Memory B cell (primary cell): ENCODE results near the gene CELSR1.

Experiments used
- ATAC-seq: fragments of 150-1000 bp; cut with Tn5 transposase; 2 replicates; pipeline ENCODE4 v1.10.0; 2021; ENCODE audit warnings: low read depth, mild to moderate bottlenecking, moderate library complexity
- DNase-seq, 2 donors: peaks; one replicate each; pipeline ENCODE4 v3.0.0; 2022; ENCODE audit warnings: low spot score in 2 of 2
- H3K27ac Mint-ChIP-seq: one replicate; pipeline ENCODE4 v1.8.0; 2022; ENCODE audit warnings: mild to moderate bottlenecking, moderate library complexity, mixed read lengths
- H3K27me3 Mint-ChIP-seq: one replicate; pipeline ENCODE4 v1.8.0; 2022; ENCODE audit warnings: mixed read lengths
- H3K36me3 Mint-ChIP-seq: one replicate; pipeline ENCODE4 v1.8.0; 2022; ENCODE audit warnings: mild to moderate bottlenecking, mixed read lengths
- H3K4me1 Mint-ChIP-seq: one replicate; pipeline ENCODE4 v1.8.0; 2022; ENCODE audit warnings: mixed read lengths
- H3K4me3 Mint-ChIP-seq: one replicate; pipeline ENCODE4 v1.8.0; 2022; ENCODE audit warnings: mild to moderate bottlenecking, moderate library complexity, mixed read lengths
- H3K9me3 Mint-ChIP-seq: one replicate; pipeline ENCODE4 v1.8.0; 2022; ENCODE audit warnings: mixed read lengths

The CELSR1 gene

GRCh38 chr22:46551996-46552395 lies 14.6 kb upstream of the CELSR1 start:
- peaks cover 3% of the 10 kb centered on the region for H3K9me3 Mint-ChIP-seq
- no peak for ATAC-seq
- H3K36me3 Mint-ChIP-seq, result peaks cover 3% of the 10 kb centered on the region
- H3K27ac Mint-ChIP-seq, result no peak overlapping the region
- H3K4me1 Mint-ChIP-seq, result no peaks in the 10 kb centered on the region
- H3K4me3 Mint-ChIP-seq, result no peak overlapping the region
- DNase-seq, result no peak
- H3K27me3 Mint-ChIP-seq, result peaks cover 22% of the 10 kb centered on the region

DNA sequence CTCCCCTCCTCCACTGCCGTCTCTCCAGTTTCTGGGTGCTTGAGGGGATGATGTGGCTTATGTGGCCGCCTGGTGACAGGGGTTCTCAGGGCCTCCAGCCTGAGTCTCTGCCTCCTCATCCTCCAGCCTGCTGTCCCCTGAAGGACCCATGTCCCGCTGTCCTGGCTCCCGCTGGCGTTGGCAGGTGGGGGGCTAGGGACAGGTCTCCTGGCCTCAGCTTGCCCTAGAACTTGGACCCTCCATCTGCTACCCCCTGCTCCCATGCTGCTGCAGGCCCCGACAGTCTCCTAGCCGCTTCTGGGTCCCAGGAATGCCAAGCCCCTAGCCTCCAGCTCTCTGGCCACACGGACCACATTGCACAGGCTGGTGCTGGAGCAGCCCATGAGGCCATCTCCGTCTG lies 13.9 kb upstream of the CELSR1 start:
- no peaks in the 10 kb centered on the region for H3K4me1 Mint-ChIP-seq
- no peaks in the 10 kb centered on the region for H3K36me3 Mint-ChIP-seq
- ATAC-seq, result no peak
- peaks cover 19% of the 10 kb centered on the region for H3K27me3 Mint-ChIP-seq
- H3K4me3 Mint-ChIP-seq, result no peak overlapping the region
- no peak overlapping the region for H3K27ac Mint-ChIP-seq
- DNase-seq, result no peak
- no peaks in the 10 kb centered on the region for H3K9me3 Mint-ChIP-seq

DNA sequence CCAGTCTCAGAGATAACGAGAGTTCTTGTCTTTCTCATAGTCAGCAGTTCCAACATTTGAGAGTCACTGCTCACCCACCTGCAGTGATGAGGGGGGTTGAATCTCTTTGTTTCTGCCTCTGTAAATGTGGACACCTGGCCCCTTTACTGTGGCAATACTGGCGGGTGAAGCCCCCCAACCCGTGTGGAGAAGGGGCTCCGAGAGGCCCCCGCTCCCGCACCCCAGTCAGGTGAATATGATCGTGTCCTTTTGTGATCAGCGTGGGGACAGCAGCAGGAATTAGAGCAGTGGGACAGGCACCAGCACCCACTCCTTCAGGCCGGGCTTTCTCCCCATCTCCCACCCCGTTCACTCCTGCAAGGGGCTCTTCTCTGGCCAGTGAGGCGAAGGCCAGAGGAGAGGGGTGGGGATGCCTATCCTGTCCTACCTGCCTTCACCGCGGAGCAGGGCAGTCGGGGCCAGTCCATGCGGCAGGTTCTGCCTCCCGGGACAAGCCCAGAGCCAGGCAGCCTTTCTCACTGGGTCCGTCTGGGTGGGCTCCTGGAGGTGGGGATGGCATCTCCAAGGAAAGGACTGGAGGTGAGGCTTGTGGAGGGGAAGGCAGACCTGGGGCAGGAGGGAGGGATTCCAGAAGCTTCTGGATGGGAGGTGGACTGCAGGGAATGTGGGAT lies 12.7 kb upstream of the CELSR1 start:
- Mint-ChIP-seq H3K27me3 (peaks cover 19% of the 10 kb centered on the region), H3K4me3 (no peak overlapping the region), H3K36me3 (no peaks in the 10 kb centered on the region), H3K4me1 (no peaks in the 10 kb centered on the region), H3K9me3 (no peaks in the 10 kb centered on the region), H3K27ac (no peak overlapping the region)
- ATAC-seq (no peak), DNase-seq (no peak)

DNA sequence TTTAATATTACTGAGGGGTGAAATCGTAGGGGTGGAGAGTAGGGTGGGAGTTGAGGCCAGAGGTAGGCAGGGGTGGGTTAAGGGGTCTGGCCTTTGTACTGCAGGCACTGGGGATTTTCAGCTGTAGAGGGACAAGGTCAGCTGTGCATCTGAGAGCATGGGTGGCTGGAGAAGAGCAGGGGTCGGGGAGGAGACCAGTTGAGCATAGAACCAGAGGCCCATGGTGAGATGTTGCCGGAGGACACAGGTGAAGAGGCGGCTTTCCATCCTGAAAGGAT lies 12.1 kb upstream of the CELSR1 start:
- no peaks in the 10 kb centered on the region for H3K4me1 Mint-ChIP-seq

GRCh38 chr22:46547883-46548244 lies 10.4 kb upstream of the CELSR1 start:
- Mint-ChIP-seq H3K4me1 (no peaks in the 10 kb centered on the region), H3K36me3 (no peaks in the 10 kb centered on the region), H3K27me3 (peaks cover 16% of the 10 kb centered on the region), H3K9me3 (no peaks in the 10 kb centered on the region), H3K27ac (no peak overlapping the region), H3K4me3 (no peak overlapping the region)
- DNase-seq (no peak), ATAC-seq (no peak)

More for the DNA sequence above, 12.1 kb upstream of the CELSR1 start:
- no peak overlapping the region for H3K27ac Mint-ChIP-seq
- H3K36me3 Mint-ChIP-seq, result no peaks in the 10 kb centered on the region
- ATAC-seq (no peak), DNase-seq (no peak)
- H3K4me3 Mint-ChIP-seq, result no peak overlapping the region
- H3K27me3 Mint-ChIP-seq, result peaks cover 16% of the 10 kb centered on the region
- no peaks in the 10 kb centered on the region for H3K9me3 Mint-ChIP-seq

- Mint-ChIP-seq H3K4me1 (no peaks in the 10 kb centered on the region), H3K36me3 (no peaks in the 10 kb centered on the region), H3K27me3 (peaks cover 17% of the 10 kb centered on the region), H3K9me3 (no peaks in the 10 kb centered on the region), H3K27ac (no peak overlapping the region), H3K4me3 (no peak overlapping the region)
- ATAC-seq (no peak), DNase-seq (no peak)
Measured at GRCh38 chr22:46547179-46547882, 9.9 kb upstream of the CELSR1 start.

DNA sequence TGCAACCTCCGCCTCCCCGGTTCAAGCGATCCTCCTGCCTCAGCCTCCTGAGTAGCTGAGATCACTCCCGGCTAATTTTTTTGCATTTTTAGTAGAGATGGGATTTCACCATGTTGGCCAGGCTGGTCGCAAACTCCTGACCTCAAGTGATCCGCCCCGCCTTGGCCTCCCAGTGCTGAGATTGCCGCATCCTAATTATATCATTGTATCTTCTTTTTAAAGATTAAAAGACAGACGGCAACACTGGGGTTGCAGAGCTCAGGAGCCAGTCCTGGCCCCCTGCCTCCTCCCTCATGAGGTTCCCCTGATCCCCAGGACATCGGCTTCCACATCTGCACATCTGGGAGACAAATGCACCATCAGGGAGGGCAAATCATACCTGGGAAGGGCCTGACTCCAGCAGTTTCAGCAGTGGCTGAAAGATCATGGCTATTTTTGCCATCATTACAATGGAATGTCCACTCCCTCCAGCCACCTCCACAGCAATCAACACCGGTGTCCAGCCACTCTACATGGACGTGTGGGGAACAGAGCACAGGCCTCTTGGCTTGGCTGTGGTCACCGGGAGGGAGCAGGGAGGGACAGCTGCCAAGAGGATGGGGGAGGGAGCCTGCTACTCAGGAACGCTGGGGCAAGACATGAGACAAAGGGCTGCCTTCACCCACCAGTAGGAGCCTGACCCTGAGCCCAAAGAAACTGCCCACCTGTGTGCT lies 9.2 kb upstream of the CELSR1 start:
- Mint-ChIP-seq H3K27me3 (peaks cover 16% of the 10 kb centered on the region), H3K27ac (no peak overlapping the region), H3K9me3 (no peaks in the 10 kb centered on the region), H3K4me1 (no peaks in the 10 kb centered on the region), H3K4me3 (no peak overlapping the region), H3K36me3 (no peaks in the 10 kb centered on the region)
- ATAC-seq (no peak), DNase-seq (no peak)

DNA sequence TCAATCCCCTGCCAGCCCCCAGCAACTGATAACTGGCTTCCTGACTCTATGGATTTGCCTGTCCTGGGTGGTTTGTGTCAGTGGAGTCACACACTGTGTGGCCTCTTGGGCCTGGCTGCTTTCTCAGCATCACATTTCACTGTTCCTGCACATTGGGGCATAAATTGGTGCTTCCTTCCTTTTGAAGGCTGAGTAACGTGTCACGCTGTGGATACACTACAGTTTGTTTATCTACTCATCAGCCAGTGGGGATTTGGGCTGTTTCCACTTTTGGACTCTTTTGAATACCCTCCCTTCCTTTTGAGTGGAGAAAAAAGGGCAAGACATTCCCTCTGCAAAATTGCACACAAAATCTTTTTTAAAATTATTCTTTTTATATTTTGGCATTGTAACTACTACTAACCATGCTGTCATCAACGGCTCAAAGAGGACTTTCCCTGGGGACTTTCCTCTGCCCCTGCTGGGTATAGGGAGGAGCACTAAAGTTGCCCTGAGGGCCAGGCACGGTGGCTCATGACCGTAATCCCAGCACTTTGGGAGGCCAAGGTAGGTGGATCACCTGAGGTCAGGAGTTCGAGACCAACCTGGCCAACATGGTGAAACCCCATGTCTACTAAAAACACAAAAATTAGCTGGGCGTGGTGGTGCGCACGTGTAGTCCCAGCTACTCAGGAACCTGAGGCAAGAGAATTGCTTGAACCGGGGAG lies 7.8 kb upstream of the CELSR1 start:
- Mint-ChIP-seq H3K9me3 (no peaks in the 10 kb centered on the region), H3K27me3 (peaks cover 16% of the 10 kb centered on the region), H3K4me3 (no peak overlapping the region), H3K4me1 (no peaks in the 10 kb centered on the region), H3K27ac (no peak overlapping the region), H3K36me3 (no peaks in the 10 kb centered on the region)
- ATAC-seq (no peak), DNase-seq (no peak)

- H3K27ac Mint-ChIP-seq, result no peak overlapping the region
- no peaks in the 10 kb centered on the region for H3K36me3 Mint-ChIP-seq
- H3K27me3 Mint-ChIP-seq, result peaks cover 17% of the 10 kb centered on the region
Measured at GRCh38 chr22:46542011-46542985, 4.9 kb upstream of the CELSR1 start.

DNA sequence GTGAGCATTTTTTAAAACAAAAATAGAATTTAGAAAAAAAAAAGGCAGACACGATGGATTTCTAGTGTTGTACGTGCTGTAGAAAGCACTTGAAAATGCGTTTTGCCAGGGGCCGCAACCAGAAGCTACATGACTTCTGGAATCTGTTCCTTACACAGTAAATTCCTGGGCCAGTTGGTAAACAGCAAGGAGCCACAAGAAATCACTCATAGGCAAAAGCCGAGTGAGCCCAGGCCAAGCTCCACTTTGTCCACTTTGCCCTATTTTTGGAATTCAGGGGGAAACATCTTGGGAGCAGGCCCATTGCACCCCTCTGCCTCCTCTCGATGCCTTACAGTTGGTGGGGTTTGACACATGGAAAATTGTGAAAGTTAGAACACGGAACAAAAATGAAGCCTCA lies 4.1 kb upstream of the CELSR1 start:
- Mint-ChIP-seq H3K4me3 (no peak overlapping the region), H3K4me1 (peaks cover 8% of the 10 kb centered on the region), H3K27me3 (peaks cover 17% of the 10 kb centered on the region), H3K27ac (no peak overlapping the region), H3K9me3 (no peaks in the 10 kb centered on the region), H3K36me3 (no peaks in the 10 kb centered on the region)
- ATAC-seq, result no peak
- no peak for DNase-seq

More at GRCh38 chr22:46542011-46542985, 4.9 kb upstream of the CELSR1 start:
- H3K4me3 Mint-ChIP-seq, result no peak overlapping the region
- DNase-seq (peak; percentile 77 to 81), ATAC-seq (peak; percentile 99)
- H3K4me1 Mint-ChIP-seq, result peaks cover 8% of the 10 kb centered on the region
- H3K9me3 Mint-ChIP-seq, result no peaks in the 10 kb centered on the region

DNA sequence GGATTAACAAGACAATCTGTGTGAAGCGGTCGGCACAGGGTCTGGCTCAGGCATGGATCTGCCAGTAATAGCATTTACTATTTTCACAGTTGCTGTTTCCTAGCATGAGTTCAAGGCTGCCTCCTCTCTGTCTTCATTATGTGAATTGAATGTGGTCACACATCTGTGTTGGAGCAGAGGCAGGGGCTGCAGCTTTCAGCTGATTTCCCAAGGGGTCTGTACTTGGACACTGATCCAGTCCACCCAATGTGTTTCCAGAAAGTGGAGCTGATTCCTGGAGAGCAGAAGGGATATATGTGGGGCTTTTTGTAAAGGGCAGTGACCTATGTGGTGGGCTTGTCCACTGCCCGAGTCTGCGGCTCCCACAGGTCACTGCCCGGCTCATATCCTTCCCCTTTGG lies 3.5 kb upstream of the CELSR1 start:
- H3K36me3 Mint-ChIP-seq, result no peaks in the 10 kb centered on the region
- no peak for DNase-seq
- H3K27ac Mint-ChIP-seq, result no peak overlapping the region
- peaks cover 17% of the 10 kb centered on the region for H3K27me3 Mint-ChIP-seq
- no peak overlapping the region for H3K4me3 Mint-ChIP-seq
- no peaks in the 10 kb centered on the region for H3K9me3 Mint-ChIP-seq
- ATAC-seq, result no peak
- peaks cover 8% of the 10 kb centered on the region for H3K4me1 Mint-ChIP-seq

DNA sequence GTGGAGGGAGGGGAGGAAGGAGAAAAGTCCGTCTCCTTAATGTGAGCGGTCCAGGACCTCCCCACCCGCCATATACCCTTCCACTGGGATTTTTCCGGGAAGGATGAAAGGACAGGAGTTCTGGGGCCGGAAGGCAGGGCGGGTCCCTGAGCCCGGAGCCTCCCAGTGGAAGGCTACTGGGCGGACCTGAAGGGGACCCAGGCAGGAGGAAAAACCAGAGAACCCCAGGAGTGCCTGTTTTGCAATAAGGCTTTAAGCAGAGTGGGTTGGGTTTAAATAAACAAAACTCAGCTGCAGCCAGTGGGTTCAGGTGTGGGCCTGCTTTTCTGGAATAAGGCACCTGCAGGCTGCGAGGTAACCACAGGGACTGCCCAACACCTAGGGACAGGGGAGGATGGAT lies 1.7 kb upstream of the CELSR1 start:
- Mint-ChIP-seq H3K4me1 (peaks cover 8% of the 10 kb centered on the region), H3K27me3 (peaks cover 17% of the 10 kb centered on the region), H3K27ac (no peak overlapping the region), H3K9me3 (no peaks in the 10 kb centered on the region), H3K4me3 (no peak overlapping the region), H3K36me3 (no peaks in the 10 kb centered on the region)
- ATAC-seq, result no peak
- DNase-seq, result no peak

DNA sequence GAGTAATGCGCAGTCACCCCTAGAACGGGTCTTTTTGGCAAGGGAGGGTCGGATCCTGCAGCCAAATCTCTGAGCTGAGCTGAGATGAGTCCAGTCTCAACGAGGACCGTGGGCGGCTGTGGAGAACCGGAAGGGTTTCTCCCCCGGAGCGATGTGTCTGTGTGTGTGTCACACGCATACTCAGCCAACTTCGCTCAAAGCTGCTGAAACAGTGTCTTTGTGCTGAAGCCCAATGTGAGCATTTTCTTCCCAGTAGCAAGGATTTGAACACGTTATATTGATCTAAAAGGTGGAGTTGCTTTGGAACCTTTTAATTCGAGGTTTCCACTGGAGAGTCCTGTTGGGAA lies 1.4 kb upstream of the CELSR1 start:
- no peak for DNase-seq
- H3K4me3 Mint-ChIP-seq, result no peak overlapping the region

More for the DNA sequence above, 1.4 kb upstream of the CELSR1 start:
- no peak for ATAC-seq
- H3K9me3 Mint-ChIP-seq, result no peaks in the 10 kb centered on the region
- no peaks in the 10 kb centered on the region for H3K36me3 Mint-ChIP-seq
- H3K27ac Mint-ChIP-seq, result no peak overlapping the region
- H3K27me3 Mint-ChIP-seq, result peaks cover 17% of the 10 kb centered on the region
- H3K4me1 Mint-ChIP-seq, result peaks cover 8% of the 10 kb centered on the region
